ENCODE data around the gene ST6GAL1.

DNA sequence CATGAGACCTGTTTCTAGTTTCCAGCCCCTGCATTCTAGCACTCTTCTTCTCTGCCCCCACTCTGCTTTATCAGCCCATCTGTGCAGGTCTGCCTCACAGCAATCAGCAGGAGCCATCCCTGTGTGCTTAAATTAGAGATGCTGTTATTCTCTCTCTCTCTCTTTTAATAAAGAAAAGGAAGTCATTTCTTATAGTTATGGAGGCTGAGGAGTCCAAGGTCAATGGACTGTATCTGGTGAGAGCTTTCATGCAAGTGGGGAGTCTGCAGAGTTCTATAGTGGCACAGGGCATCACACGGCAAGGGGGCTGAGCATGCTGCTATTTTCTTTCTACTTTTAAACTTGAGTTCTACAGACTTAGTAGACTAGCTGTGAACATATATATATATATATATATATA, 4.5 kb upstream of the ST6GAL1 start:
- TF ChIP-seq, protein P1, sequence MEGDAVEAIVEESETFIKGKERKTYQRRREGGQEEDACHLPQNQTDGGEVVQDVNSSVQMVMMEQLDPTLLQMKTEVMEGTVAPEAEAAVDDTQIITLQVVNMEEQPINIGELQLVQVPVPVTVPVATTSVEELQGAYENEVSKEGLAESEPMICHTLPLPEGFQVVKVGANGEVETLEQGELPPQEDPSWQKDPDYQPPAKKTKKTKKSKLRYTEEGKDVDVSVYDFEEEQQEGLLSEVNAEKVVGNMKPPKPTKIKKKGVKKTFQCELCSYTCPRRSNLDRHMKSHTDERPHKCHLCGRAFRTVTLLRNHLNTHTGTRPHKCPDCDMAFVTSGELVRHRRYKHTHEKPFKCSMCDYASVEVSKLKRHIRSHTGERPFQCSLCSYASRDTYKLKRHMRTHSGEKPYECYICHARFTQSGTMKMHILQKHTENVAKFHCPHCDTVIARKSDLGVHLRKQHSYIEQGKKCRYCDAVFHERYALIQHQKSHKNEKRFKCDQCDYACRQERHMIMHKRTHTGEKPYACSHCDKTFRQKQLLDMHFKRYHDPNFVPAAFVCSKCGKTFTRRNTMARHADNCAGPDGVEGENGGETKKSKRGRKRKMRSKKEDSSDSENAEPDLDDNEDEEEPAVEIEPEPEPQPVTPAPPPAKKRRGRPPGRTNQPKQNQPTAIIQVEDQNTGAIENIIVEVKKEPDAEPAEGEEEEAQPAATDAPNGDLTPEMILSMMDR (IDR thresholded peaks at IDR 0.05): no peak
- TF ChIP-seq POLR2A (IDR thresholded peaks at IDR 0.05): no peak
